Activated naive CD4-positive, alpha-beta T cell (primary cell): ENCODE data around the gene TMEM163.
"Not testable (repeated sequence)": the region's sequence is repeated elsewhere in the genome, so short reads cannot be mapped to it uniquely, and the experiment has no call there.

Experiments
- DNase-seq, 4 experiments: peaks; one replicate each; lab custom pipeline; 2025; lab: John Stamatoyannopoulos, UW

Gene TMEM163

DNA sequence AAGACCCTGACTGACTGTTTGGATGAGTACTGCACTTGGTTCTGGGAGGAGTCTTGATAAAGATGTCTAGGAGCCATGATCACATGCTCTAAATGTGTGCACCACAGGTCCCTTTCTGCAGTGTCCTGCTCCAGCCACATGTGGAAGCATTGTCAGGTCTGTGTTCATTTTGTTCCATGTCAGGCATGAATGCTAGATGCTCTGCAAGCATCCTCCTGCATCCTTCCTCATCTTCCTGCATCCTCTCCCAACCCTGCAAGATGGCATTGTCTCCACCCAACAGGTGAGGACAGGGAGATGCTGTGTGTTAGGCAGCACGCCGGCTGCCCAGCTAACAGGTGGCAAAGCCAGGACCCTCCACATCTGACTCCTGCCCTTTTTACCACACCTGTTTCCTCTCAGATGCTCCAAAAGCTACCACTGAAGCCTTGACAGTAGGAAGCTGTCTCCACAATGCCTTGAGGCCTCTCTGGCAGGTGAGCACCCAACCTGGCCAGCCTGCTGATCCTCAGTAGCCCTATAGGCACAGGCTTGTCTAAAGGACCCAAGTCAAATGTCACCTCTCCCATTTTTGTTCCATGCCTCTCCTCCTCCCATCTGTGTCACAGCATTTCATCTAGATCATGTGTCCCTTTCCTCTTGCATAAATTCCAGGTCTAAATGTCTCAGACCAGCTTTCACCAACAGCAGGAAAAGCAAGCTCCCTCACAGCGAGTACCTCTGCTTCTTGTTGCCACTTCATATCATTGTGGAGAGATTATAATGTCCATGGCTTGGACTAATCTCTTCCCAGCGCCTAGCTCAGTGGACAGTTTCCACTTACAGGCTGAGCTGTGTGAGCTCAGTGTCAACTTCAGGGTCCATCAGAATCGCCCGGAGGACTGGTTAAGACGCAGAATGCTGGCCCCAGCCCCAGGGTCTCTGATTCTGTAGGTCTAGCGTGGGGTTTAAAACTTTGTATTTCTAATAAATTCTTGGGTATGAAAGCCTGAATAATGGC is 55.0 kb downstream of the TMEM163 start:
- DNase-seq, result no peak

DNA sequence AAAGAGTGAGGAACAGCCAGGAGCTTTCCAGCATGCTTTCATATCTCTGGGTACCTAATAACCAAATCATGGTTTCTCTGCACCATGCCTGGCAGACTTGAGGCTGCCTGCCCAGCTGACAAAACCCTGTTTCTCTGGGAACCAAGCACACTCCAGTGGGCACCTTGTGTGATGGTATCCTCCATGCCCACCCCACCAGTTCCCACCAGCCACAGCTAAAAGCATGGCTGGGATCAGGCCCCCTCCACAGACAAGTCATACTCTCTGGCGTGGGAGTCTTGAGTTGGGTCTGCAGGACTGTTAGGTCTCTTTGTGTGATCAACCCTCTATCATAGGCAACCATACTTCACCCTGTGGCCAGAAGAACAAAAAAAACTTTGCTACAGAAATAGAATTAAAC is 56.0 kb downstream of the TMEM163 start:
- DNase-seq, result no peak

DNA sequence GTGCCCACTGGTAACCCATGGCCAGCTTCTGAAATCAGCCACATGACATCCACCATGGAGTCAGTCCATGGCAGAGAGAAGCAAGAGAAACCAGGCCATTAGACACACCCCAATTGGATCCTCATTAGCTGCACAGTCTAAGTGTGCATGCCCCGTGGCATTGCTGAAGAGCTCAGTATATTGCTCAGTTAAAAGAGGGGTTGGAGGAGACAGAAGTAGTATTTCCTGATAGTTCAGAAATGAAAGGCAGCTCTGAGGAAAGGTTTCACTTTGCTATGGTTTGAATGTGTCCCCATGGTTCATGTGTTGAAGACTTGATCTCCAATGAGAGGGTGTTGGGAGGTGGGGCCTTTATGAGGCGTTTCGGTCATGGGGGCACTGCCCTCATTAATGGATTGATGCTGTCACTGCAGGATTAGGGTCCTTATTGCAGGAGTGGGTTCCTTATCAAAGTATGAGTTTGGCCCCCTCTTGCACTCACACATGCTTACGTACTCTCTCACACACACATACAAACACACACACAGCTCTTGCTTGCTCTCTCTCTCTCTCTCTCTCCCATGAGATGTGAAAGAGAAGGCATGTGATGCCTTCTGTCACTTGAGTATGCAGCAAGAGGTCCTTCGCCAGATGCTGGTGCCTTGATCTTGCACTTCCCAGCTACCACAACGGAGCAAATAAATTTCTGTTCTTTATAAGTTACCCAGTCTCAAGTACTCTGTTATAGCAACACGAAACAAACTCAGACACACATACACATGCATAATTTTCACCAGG is 58.0 kb downstream of the TMEM163 start:
- DNase-seq, result no peak

DNA sequence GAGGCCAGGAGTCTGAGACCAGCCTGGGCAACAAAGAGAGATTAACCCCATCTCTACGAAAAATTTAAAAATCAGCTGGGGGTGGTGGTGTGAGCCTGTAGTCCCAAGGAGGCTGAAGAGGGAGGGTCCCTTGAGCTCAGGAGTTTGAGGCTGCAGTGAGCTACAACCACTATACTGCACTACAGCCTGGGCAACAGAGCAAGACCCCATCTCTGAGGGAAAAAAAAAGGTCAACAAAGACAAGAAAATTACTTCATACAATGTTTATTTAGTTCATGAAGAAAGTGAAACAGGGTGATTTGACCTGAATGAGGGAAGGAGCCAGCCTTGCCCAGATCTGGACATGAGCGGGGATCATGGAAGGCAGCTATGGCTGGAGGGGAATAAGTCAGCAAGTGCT is 59.1 kb downstream of the TMEM163 start:
- no peak for DNase-seq

DNA sequence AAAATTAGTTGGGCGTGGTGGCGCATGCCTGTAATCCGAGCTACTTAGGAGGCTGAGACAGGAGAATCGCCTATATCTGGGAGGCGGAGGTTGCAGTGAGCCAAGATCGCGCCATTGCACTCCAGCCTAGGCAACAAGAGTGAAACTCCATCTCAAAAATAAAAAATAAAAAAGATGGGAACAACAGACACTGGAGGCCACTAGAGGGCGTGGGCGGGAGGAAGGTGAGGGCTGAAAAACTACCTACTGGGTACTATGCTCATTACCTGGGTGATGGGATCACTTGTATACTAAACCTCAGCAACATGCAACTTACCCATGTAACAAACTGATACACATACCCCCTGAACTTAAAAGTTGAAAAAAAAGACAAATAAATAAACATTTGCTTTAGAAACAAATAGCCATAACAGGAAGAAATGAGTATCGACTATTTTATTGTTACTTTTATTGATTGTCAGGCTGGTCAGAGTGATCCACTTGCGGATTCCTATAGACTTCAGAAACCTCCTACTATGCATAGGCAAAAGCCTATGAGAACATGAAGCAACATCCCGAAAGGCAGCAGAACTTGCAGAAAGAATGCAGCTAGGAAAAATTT is 61.0 kb downstream of the TMEM163 start:
- no peak for DNase-seq

DNA sequence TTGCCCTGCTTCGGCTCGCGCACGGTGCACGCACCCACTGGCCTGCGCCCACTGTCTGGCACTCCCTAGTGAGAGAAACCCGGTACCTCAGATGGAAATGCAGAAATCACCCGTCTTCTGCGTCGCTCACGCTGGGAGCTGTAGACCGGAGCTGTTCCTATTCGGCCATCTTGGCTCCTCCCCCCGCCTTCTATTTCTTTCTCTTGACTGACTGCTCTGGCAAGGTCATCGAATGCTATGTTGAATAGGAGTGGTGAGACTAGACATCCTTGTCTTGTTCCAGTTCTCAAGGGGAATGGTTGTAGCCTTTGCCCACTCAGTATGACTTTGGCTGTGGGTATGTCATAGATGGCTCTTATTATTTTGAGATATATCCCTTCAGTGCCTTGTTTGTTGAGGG is 62.4 kb downstream of the TMEM163 start:
- not testable (repeated sequence) for DNase-seq

DNA sequence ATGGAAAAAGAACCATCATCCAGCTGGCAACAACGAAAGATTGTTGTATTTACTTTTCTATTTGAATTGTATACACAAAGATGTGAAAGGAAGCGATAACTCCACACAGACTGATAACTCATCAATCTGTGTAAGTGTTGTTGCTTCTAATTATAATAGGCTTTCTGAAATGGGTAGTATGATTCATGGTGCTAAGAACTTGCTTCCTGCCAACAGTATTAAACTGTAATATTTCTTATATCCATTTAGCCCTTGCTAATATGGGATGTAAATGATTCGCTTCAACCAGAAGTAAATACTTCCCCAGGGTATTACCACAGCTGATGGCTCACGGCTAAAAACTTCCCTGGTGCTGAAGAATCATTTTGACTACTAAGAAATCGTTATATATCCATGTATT is 70.2 kb downstream of the TMEM163 start:
- no peak for DNase-seq

DNA sequence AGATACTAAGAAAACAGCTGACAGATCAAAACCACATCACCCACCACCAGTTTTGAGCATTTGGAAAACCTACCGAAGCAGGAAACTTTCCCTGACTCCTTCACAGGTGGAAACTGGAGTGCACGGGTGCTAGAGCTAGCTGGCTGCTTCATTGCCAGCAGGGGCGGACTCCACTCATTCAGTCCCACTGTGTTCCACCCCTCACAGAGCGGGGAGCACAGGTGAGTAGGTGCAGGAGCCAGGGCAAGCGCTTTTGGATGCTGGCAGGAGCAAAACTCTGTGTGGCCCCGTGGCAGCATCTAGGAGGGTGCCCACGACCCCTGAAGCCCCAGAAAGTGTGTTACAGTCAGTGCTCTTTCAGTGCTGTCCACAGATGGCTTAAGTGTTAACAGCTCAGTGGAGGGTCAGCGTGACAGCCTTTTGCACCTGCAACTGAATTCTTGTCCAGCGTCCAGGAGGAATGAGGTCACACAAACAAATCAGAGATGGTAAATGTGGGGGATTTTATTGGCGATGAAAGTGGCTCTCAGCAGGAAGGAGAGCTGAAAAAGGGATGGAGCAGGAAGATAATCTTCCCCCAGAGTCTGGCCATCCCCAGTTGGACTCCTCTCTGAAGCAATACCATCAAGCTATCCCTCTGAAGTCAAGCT is 71.1 kb downstream of the TMEM163 start:
- DNase-seq, result no peak

DNA sequence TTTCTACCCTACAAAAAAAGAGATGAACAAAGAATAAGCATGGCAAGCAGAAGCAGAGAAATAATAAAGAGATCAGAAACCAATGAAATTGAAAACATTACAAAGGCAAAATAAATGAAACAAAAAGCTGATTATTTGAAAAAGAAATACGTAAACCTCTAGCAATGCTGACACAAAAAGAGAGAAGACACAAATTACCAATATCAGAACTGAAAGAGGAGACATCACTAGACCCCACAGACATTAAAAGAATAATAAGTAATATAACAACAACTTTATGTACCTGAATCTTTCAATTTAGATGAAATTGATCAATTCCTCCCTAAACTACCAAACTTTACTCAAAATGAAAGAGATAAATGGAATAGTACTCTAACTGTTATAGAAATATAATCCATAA is 75.9 kb downstream of the TMEM163 start:
- no peak for DNase-seq

DNA sequence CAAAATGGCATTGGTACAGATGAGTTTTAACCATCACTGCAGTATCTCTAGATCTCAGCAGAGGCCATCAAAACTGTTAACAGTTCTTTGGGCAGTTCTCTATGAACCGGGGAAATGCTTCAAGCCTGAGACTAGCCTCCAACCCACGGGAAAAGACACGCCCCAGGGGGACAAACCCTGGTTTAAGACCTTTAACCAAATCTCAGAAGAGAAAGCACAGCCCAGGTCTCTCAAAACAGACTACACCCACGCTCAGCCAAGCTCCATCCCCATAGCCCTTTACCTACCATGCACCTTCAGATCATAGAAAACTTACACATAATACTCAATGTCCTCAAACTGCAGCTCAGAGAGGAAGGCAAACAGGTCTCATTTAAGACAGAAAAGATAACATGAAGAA is 78.3 kb downstream of the TMEM163 start:
- no peak for DNase-seq

DNA sequence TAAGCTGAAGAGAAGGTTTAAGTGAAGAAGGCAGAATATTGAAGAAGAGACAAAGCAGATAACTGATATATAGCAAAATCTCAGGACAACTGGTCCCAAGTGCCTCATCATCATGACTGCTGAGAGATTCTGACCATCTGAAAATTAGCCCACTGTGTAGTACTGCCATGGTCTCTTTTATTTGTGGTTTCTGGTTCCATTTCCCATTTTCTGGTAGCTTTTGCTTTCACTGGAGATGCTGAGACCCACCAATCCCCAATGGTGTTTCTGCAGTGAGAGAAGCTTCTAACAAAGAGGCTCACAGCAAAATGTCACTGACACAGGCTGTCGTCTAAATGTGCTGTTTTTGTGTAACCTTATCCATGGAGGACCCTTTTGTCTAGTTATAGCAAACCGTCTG is 79.5 kb downstream of the TMEM163 start:
- DNase-seq, result no peak

DNA sequence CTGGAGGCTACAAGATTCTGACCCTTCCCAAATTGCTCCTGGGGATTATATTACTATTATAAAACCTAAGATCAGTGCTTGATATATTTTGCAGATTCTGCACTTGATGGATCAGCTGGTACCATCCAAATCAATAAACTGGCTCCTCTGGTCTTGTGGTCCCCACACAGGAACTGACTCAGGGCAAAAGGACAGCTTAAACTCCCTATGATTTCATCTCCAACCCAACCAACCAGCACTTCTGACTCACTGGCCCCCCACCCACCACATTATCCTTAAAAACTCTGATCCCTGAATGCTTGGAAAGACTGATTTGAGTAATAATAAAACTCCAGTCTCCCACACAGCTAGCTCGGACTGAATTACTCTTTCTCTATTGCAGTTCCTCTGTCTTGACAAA is 82.1 kb downstream of the TMEM163 start:
- DNase-seq, result no peak

DNA sequence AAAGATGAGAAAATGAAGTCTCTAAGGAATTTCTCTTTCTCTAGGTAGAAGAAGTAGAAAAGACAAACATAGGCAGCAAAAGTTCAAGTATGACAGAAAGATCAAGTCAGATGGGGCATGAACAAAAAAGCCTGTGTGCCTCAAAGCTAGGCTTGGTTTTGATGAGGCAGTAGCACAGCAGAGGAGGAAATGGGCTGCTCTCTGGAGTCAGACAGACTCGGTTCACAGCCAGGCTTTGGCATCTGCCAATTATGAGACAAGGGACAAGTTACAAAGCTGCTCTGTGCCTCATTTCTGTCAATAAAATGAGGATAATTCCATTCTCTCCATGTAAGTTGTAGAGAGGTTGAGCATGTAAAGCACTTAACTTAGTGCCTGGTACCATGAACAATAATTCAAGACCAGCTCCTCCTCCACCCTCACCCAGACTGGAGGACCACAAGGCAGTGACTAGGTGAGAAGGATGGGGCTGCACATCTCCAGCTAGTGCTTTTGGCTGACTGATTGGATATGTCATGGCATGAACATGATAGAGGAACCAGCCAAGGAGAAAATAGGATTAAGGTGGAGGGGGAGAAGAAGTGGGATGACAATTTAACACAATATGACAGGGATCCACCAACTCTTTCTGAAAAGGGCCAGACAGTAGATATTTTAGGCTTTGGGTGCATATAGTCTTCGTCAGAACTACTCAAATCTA is 84.6 kb downstream of the TMEM163 start:
- DNase-seq, result no peak

DNA sequence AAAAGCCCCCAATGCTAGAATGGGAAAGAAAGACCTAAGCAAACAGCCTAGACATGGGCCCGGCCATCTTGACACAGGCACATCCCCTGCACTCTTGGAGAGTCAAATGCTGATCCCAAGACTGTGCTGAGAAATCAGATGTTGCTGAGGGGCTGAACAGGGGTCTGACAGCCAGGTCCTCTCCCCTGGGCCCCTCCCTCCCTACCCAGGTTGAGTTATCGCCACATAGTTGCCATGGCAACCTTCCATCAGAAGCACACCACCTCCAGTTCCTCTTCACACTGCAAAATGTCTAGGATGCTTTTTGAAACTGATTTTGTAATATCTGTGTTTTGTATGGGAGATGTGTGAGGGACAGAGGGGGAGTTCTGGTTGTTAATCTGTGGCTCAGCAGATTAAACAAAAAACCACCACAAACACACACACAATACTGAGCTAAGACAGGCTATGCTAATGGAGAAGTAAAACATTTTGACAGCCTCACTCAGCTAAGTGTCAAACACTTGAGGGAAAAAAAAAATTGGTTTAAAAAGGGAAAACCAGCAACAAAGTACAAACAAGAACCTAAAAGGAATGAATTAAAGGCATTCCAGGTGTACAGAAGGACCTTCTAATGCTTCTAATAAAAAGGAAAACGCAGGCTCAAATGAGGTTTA is 88.2 kb downstream of the TMEM163 start:
- no peak for DNase-seq

DNA sequence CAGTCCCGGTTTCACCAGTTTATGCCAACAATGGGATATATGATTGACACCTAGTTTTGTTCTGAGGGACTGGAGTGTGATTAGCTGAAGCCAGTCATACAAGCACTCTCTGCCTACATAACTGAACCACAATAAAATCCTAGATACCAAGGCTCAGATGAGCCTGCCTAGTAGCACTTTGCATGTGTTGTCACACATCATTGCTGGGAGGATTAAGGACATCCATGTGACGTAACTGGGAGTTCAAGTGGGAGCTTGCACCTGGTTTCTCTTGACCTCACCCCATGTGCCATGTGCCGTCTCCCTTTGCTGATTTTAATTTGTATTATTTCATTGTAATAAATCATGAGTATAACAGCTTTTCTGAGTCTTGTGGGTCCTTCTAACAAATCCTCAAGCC is 90.3 kb downstream of the TMEM163 start:
- DNase-seq, result no peak

DNA sequence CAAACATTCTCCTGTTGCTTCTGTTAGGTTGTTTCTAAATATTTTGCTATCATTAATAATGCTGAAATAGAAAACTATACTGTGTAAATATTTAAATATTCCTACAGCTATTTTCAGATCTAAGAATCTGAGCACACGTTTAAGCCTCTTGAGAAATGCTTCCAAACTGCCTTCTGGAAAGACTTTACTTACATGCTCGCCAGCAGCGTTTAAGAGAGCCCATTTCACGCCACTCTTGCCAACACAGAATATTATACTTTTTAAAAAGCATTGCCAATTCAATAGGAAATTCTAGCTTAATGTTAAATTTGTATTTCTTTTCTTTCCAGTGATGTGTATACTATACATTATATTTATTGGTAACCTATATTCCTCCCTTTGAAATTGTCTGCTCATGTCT is 92.0 kb downstream of the TMEM163 start:
- DNase-seq, result no peak

DNA sequence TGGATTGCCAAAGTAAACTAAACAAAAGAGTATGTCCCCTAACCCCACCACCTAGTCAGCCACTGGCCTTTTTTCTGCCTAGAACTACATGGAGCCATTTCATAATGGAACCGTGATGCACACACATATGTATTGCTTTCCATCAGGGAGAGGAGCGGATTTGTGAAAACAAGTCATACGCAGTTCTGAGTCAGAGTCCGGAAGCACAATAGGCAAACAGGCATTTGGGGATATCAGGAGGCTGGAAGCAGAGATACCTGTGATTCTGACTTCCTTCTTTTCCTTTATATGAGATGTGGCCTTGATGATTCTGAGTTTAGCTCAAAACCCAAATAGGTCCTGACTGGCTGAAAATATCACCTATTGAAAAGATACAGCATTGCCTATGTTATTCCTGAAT is 93.5 kb downstream of the TMEM163 start:
- DNase-seq, result no peak

DNA sequence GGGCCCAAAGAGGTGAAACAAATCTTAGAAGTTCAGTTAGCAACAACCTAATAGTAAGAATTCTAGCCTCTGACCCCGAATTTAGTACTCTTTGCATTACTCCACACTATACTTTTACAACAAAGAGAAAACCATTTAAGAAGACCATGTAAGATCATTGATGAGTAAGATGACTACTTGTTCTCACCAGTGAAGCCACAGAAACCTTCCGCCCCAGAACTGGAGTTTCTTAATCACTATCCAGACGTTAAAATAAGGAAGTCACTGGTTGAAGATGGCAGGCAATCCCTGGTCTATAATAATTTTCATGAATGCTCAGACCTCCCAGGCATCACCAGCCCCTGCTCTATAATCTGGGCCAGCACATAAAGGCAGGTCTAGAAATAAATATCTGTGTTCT is 95.0 kb downstream of the TMEM163 start:
- DNase-seq, result no peak

DNA sequence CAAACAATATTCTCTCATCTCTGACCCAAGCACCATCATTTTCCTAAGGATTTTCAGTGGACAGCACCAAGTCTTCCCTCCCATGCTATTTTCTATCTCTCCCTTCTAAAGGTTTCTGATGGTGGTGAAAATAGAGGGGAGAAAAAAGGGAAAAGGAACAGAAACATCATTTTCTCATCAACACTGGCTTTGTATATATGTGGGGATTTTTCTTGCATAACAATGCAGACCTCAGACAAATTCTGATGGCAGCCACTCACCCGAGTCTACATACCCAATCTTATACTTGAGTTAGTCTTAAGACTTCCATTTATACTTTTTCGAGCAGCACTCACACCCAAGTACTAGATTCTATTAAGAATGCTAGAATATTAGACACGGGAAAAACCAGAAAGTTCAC is 95.8 kb downstream of the TMEM163 start:
- no peak for DNase-seq

DNA sequence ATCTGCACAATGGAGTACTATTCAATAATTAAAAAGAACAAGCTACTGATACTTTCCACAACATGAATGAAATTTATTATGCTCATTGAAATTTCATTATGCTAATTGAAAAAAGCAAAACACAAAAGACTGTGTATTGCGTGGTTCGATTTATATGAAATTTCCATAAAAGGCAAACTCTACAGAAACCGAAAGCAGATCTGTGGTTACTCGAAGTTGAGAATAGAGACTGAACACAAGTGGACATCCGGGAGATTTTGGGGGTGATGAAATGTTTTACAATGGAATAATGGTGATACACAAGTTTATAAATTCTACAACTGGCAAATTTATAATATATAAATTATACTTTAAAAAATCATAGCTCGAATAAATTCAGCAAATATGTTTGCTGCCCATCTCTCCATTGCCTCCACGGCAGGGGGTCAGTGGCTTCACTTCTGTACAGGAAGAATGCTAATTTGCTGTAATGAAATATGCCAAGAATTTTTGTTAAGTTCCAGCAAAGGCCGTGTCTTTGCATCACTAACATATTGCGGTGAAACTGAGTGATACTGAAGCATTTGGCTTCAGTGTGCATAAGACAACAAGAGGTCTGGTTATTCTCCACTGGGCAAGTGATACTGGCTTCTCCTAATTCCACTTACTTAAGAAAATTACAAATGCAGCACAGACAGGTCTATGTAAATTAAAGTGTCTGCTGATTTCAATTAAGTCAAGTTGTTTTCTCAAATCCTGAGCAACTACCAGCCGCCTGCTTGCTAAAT is 96.7 kb downstream of the TMEM163 start:
- no peak for DNase-seq
